ENCODE data around the gene TXNL4B. TPM values are rescaled to one million over a fixed set of nuclear protein-coding genes. Genes with fewer than 3 reads are reported as not detected.

The TXNL4B gene
- total RNA-seq, 1 experiment from 2014 or later: 8.3 TPM

- TF ChIP-seq ARID4B (CRISPR knock-in tag; IDR thresholded peaks at IDR 0.05; ENCODE audit: borderline replicate concordance) (no peak), ZNF532 (CRISPR knock-in tag; IDR thresholded peaks at IDR 0.05; ENCODE audit: borderline replicate concordance) (no peak), NR1H2 (CRISPR knock-in tag; IDR thresholded peaks at IDR 0.05) (no peak), MLX (CRISPR knock-in tag; IDR thresholded peaks at IDR 0.05) (no peak), TCF7 (CRISPR knock-in tag; IDR thresholded peaks at IDR 0.05; ENCODE audit: low read depth) (no peak), ESRRA (CRISPR knock-in tag; IDR thresholded peaks at IDR 0.05; ENCODE audit: borderline replicate concordance) (no peak), MAX (CRISPR knock-in tag; IDR thresholded peaks at IDR 0.05) (no peak), RORB (CRISPR knock-in tag; IDR thresholded peaks at IDR 0.05) (no peak), ATF2 (CRISPR knock-in tag; IDR thresholded peaks at IDR 0.05; ENCODE audit: borderline replicate concordance, low read depth) (no peak), ZNF281 (CRISPR knock-in tag; IDR thresholded peaks at IDR 0.05) (no peak), ZMAT4 (CRISPR knock-in tag; IDR thresholded peaks at IDR 0.05) (no peak), SMAD4 (CRISPR knock-in tag; IDR thresholded peaks at IDR 0.05) (no peak)
Observed at GRCh38 chr16:72129976-72130656, 36.7 kb upstream of the TXNL4B start (continued).

All from WTC11 (cell line).